NCI-H2171 treated with DMSO at 0.1 percent for 48 hours (cell line): ENCODE measurements around the gene CYP4F22.
"Not testable (repeated sequence)": the region's sequence is repeated elsewhere in the genome, so short reads cannot be mapped to it uniquely, and the experiment has no call there.

Experiments used
- DNase-seq: peaks from one replicate; lab custom pipeline; 2025; lab: John Stamatoyannopoulos, UW

The CYP4F22 gene

GRCh38 chr19:15575406-15575805 is 67.1 kb downstream of the CYP4F22 start:
- DNase-seq: no peak

- DNase-seq: no peak
Observed at GRCh38 chr19:15576526-15577156, 68.3 kb downstream of the CYP4F22 start.

- no peak for DNase-seq
Observed at GRCh38 chr19:15577184-15577771, 69.0 kb downstream of the CYP4F22 start.

- DNase-seq: no peak
Observed at GRCh38 chr19:15583346-15583745, 75.0 kb downstream of the CYP4F22 start.

GRCh38 chr19:15584095-15584494 is 75.8 kb downstream of the CYP4F22 start:
- no peak for DNase-seq

- peak; percentile 51 for DNase-seq
Observed at GRCh38 chr19:15584541-15585115, 76.3 kb downstream of the CYP4F22 start.

GRCh38 chr19:15587663-15588062 is 79.3 kb downstream of the CYP4F22 start:
- DNase-seq: no peak

- DNase-seq: no peak
Observed at GRCh38 chr19:15588265-15588664, 79.9 kb downstream of the CYP4F22 start.

GRCh38 chr19:15589760-15590451 is 81.6 kb downstream of the CYP4F22 start:
- no peak for DNase-seq

GRCh38 chr19:15591796-15592195 is 83.5 kb downstream of the CYP4F22 start:
- DNase-seq: no peak

GRCh38 chr19:15592506-15592905 is 84.2 kb downstream of the CYP4F22 start:
- not testable (repeated sequence) for DNase-seq

GRCh38 chr19:15593766-15594165 is 85.4 kb downstream of the CYP4F22 start:
- DNase-seq: not testable (repeated sequence)

GRCh38 chr19:15595069-15595468 is 86.7 kb downstream of the CYP4F22 start:
- no peak for DNase-seq
